ENCODE measurements around the gene TRAIP. TPM values are rescaled to one million over a fixed set of nuclear protein-coding genes. Genes with fewer than 3 reads are reported as not detected.
"Not testable (repeated sequence)": the region's sequence is repeated elsewhere in the genome, so short reads cannot be mapped to it uniquely, and the experiment has no call there.

Gene TRAIP, protein sequence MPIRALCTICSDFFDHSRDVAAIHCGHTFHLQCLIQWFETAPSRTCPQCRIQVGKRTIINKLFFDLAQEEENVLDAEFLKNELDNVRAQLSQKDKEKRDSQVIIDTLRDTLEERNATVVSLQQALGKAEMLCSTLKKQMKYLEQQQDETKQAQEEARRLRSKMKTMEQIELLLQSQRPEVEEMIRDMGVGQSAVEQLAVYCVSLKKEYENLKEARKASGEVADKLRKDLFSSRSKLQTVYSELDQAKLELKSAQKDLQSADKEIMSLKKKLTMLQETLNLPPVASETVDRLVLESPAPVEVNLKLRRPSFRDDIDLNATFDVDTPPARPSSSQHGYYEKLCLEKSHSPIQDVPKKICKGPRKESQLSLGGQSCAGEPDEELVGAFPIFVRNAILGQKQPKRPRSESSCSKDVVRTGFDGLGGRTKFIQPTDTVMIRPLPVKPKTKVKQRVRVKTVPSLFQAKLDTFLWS
- 10 to 100 TPM; 12.1 to 19.1 (median 12.6) TPM for total RNA-seq

DNA sequence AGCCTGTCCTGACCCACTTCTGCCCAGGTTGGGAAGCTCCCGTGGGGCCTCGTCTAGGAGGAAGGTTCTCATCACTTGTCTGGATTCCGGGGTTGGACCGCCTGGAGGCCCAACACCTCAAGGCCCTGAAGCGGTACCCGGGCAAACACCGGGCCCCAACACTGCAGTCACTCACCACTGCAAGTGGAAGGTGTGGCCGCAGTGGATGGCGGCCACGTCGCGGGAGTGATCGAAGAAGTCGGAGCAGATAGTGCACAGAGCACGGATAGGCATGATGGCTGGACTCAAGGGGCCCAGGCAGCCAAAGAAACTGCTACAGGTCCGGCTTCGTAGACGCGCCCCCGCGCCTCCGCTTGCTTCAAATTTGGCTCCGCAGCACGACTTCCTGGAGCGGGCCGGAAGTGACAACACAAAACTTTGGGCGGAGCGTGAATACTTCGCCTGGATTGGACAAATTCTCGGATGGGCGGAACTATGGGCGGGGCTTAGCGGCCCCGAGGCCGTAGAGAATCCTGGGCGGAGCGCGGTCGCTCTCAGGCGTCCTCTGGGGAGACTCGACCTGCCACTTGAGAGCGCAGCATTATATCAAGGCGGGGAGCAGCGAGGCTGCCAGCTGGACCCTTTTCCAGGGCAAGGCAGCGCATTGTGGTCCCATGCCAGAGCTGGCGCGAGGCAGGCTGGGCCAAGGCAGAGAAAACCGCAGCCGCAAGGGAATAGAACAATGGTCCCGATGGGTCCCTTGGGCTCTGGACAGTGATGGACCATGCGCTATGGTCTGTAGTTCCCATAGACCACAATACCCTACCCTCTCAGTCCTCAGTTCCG is at the start of gene TRAIP:
TSS of gene TRAIP (minus strand) at position 384 of the 825 bp plus-strand sequence. CDS start at position 273, 111 bp downstream.
- no peaks in the 10 kb centered on the region for H3K36me3 Mint-ChIP-seq (ENCODE audit: insufficient read depth)
- H3K4me1 Mint-ChIP-seq (ENCODE audit: low read depth): peaks cover 9% of the 10 kb centered on the region
- ATAC-seq (peak; percentile 100), DNase-seq (peak; percentile 93)
- peaks cover 3% of the 10 kb centered on the region for H3K27me3 Mint-ChIP-seq (ENCODE audit: low read depth)
- peak within 1 kb of the TSS; percentile 87 for H3K4me3 Mint-ChIP-seq
- no peaks in the 10 kb centered on the region for H3K9me3 Mint-ChIP-seq

DNA sequence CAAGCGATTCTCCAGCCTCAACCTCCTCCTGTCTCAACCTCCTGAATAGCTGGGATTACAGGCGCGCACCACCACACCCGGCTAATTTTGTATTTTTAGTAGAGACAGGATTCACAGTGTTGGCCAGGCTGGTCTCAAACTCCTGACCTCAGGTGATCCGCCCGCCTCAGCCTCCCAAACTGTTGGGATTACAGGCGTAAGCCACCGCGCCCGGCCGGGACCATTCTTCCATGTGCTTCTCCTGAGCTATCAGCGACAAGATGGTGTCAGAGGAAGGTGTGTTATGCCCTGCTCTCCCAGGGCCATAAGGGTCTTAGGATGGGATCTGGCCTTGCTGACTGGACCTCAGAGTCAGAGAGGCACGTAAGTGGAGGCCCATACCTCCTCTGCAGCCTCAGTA is 48.1 kb upstream of the TRAIP start:
- H3K36me3 Mint-ChIP-seq (ENCODE audit: insufficient read depth); ATAC-seq; H3K9me3 Mint-ChIP-seq; DNase-seq; H3K27me3 Mint-ChIP-seq (ENCODE audit: low read depth): not testable (repeated sequence)
- Mint-ChIP-seq H3K4me1 (ENCODE audit: low read depth) (peaks cover 21% of the 10 kb centered on the region), H3K4me3 (peak overlapping the region; percentile 75)

DNA sequence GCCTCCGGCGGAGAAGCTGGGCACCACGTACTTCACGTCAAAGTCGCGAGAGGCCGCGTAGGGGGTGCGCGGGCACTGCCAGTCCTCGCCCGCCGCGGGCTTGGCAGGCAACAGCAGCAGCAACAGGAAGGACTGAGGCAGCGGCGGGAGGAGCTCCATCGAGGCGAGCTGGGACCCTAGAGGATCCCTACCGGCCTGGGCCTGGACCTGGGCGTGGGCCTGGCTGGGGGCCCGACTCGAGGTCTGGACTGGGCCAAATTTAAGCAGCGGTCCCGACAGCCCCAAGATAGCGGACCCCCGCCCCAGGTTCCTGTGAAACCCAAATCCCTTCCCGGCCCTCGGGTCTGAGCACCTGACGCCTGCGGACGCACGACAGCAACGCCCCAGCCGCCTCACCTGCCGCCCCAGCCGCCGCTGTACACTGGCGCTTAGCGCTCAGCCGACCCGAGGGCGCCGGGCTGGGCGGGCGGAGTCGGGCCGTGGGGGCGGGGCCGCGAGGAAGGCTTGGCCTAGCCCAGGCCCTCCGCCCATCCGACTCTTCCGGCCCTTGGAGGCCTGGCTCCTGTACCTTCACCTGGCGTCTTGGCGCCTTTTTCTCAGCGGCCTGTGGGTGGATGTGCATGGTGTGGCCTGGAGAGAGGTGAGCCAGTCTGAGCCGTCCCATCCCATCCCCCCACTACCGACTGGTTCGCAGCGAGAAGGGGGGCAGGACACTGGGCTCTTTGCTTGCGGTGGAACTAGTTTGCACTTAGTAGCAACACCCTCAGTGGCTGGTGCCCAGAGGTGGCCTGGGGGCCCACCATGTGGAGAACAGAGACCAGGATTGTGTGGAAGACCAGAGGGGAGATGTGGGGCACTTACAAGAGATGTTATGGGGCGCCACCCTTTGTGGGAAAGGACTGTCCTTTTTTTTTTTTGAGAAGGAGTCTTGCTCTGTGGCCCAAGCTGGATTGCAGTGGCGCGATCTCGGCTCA is 47.4 kb upstream of the TRAIP start, which contains the start of gene MST1R:
TSS of gene MST1R (minus strand) at position 423 of the 974 bp plus-strand sequence. CDS start at position 159, 264 bp downstream.
- peaks cover 21% of the 10 kb centered on the region for H3K4me1 Mint-ChIP-seq (ENCODE audit: low read depth)
- peak within 1 kb of the TSS; percentile 75 for H3K4me3 Mint-ChIP-seq
- DNase-seq: peak; percentile 75
- no peaks in the 10 kb centered on the region for H3K9me3 Mint-ChIP-seq
- H3K36me3 Mint-ChIP-seq (ENCODE audit: insufficient read depth): no peaks in the 10 kb centered on the region
- peak; percentile 98 to 99 for ATAC-seq
- no peaks in the 10 kb centered on the region for H3K27me3 Mint-ChIP-seq (ENCODE audit: low read depth)

DNA sequence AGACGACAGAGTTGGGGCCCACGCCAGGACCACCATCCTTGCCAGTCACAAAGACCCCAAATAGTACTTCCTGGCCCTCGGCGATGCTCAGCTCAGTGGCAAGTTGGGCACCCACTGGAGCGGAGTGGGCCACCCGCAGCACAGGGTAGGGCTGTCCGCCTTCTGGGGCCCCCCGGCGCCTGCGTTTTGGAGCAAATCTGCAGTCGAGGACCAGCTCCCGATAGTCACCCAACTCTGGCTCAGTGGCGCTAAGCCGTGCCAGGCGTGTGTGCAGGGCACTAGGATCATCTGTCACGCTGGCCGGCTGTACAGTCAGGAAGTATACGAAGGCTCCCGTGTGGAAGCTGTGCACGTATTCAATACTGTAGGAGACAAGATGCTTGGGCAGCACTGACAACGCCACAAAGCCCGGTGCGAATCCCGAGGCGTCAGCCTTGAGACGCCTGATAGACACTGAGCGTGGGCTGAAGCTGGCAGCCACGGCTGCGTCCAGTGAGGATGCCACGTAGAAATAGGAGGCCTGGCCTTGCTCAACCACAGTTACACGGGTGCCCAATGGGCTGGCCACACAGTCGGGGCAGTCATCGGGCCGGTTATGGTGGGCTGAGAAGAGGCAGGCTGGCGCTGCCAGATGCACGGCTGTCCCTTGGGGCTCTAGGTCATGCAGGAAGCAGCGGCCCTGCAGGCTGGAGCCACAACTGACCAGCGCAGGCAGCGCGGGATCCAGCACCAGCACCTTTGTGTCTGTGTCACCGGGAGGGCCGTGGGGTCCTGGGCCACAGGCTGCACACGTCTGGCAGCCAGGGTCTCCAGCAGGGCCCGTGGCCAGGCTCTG is 46.4 kb upstream of the TRAIP start:
- Mint-ChIP-seq H3K4me1 (ENCODE audit: low read depth) (peaks cover 21% of the 10 kb centered on the region), H3K27me3 (ENCODE audit: low read depth) (no peaks in the 10 kb centered on the region), H3K9me3 (no peaks in the 10 kb centered on the region), H3K36me3 (ENCODE audit: insufficient read depth) (no peaks in the 10 kb centered on the region), H3K4me3 (no peak overlapping the region)
- no peak for ATAC-seq
- no peak for DNase-seq

DNA sequence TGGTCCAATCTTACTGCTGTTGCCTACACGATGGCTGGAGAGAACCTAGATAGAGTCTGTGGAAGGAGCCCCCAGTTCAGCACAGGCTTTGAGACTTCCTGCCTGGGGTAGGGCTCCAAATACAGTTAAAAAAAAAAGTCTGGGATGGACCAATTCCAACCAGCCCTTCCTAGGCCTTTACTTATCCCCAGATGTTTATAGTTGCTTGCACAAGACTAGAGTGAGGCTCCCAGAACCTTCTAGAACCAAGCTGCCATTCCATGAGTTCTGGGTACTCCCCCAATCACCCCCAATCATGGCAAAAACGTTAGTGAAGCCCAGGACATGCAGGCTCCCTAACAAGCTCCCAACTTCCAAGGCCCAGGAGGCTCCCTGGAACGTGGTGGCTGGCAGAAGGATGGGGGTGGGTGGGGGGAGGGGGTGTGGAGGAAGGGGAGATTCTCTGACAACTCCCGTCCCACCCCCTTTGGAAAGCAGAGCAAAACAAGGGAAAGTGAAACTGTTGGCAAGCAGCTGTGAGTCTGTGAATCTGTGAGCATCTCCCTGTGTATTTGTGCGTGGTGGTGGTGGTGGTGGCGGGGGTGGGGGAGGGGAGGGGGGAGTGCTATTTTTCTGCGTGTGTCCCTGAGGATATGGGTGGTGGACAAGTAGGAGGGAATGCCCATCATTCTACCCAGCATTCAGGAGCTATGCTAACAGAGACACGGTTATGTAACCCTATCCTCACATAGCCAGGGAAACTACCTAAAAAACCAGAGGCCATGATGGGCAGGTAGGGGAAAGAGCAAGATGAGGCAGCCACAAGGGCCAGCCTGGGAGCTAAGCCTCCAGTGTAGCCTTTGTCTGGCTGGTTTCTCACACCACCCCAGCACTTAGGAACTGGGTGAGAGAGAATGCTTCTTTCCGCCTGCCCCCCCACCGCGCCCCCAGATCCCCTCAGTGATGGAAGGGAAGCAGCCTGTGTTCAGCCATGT is 45.3 kb upstream of the TRAIP start:
- Mint-ChIP-seq H3K9me3 (no peaks in the 10 kb centered on the region), H3K36me3 (ENCODE audit: insufficient read depth) (no peaks in the 10 kb centered on the region), H3K4me3 (no peak overlapping the region), H3K27me3 (ENCODE audit: low read depth) (no peaks in the 10 kb centered on the region), H3K4me1 (ENCODE audit: low read depth) (peaks cover 19% of the 10 kb centered on the region)
- DNase-seq (no peak), ATAC-seq (no peak)

DNA sequence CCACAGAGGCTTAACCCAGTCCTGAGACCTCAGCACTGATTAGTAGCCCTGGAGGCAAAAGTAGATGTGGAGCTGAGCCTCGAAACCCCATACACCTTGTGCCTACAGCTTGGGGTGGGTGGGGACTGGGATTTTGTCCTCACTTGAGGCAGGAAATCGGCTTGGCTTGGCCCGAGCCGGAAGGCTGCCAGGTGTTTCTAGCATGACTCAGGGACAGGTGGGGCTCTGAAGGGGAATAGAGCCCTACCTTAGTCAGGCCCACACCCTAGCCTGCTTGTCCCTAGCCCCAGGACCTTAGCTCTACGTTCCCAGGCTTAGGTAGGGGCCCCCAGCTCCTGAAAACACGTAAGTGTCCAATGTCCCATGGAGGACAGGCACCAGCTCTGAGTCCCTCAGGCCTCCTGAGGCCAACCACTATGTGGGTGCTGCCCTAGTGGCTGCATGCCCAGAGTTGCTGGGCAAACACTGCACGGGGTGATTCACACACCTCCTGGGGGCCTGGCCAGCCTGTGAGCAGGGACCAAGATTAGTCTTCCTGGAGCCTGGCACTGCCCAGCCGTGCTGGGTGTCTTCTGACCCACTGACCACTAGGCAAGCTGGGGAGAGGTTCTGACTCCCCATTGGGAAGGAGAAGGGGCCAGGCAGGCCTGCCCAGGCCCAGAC is 44.3 kb upstream of the TRAIP start:
- Mint-ChIP-seq H3K4me3 (no peak overlapping the region), H3K9me3 (no peaks in the 10 kb centered on the region), H3K36me3 (ENCODE audit: insufficient read depth) (no peaks in the 10 kb centered on the region), H3K4me1 (ENCODE audit: low read depth) (peaks cover 8% of the 10 kb centered on the region), H3K27me3 (ENCODE audit: low read depth) (no peaks in the 10 kb centered on the region)
- no peak for ATAC-seq
- DNase-seq: no peak

DNA sequence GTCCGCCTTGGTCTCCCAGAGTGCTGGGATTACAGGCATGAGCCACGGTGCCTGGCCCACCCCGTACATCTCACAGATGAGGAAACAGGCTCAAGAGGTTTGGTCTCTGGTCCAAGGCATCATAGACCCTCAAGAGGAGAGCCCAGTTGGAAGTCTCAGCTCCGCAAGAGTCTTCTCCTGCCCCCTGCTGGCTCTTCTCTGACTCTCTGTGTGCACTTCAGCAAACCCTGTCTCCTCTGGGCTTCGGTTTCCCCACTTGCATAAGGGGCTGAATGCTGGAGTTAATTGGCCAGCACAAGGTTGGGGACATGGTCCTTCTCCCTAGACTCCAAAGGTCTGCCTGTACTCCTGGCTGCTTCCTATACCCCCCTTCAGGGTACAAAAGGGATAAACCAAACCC is 43.5 kb upstream of the TRAIP start:
- Mint-ChIP-seq H3K36me3 (ENCODE audit: insufficient read depth) (no peaks in the 10 kb centered on the region), H3K27me3 (ENCODE audit: low read depth) (no peaks in the 10 kb centered on the region), H3K9me3 (no peaks in the 10 kb centered on the region), H3K4me1 (ENCODE audit: low read depth) (peaks cover 5% of the 10 kb centered on the region), H3K4me3 (no peak overlapping the region)
- no peak for ATAC-seq
- DNase-seq: no peak

DNA sequence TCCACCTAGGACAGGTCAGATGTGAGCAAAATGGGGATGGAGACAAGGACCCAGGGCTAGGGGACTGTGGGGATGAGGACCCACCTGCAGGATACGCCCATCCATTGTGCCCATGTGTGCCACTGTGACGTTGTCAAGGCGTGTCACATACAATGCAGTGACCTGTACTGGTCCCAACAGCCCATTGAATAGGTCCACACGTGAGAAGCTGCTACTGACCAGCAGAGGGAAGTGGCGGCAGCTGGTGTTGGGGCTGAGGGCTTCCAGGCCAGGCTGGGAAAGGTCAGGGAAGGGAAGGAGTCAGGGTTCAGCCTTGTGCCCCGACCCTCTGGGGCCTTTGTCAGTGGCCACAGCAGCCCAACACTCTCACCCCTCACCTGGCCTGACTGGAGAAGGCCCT is 42.6 kb upstream of the TRAIP start:
- Mint-ChIP-seq H3K27me3 (ENCODE audit: low read depth) (no peaks in the 10 kb centered on the region), H3K9me3 (no peaks in the 10 kb centered on the region), H3K4me1 (ENCODE audit: low read depth) (peaks cover 2% of the 10 kb centered on the region), H3K4me3 (no peak overlapping the region), H3K36me3 (ENCODE audit: insufficient read depth) (no peaks in the 10 kb centered on the region)
- ATAC-seq: no peak
- DNase-seq: no peak

DNA sequence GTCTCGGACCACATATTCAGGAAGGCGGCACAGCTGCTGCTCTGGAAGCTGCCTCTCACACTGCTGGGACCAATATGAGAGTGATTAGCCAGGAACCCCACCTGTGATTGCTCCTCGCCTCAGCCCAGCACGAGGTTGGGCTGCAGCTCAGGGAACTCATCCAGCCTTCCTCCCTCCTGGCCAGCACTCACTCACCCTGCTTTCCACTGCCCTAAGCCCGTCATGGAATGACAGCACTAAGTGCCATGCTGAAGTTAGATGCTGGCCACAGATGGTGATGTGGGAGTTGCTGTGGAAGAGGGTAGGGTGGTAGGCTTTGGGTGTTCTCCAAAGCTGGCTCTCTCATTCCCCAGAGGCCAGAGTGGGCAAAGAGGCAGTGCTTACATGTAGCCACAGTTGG is 40.0 kb upstream of the TRAIP start:
- ATAC-seq: no peak
- no peak for DNase-seq
- no peaks in the 10 kb centered on the region for H3K27me3 Mint-ChIP-seq (ENCODE audit: low read depth)
- H3K36me3 Mint-ChIP-seq (ENCODE audit: insufficient read depth): no peaks in the 10 kb centered on the region
- no peak overlapping the region for H3K4me3 Mint-ChIP-seq
- no peaks in the 10 kb centered on the region for H3K4me1 Mint-ChIP-seq (ENCODE audit: low read depth)
- H3K9me3 Mint-ChIP-seq: no peaks in the 10 kb centered on the region

DNA sequence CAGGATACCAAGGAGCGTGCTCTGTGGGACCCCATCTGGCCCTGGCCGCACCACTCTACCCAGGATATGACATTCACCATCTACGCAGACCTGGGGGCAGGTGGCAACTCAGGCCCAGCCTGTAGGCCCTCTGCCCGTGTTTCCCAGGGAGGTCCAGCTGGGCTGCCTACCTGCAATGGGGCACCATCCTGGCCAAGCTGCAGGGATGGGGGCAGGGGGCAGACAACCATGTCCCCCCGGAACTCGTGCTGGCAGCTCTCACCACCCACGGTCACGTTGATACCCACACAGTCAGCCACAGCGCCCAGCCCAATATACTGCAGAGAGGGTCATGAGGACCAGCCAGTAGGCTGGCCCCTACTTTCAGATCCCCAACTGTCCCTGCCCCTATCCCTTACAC is 39.4 kb upstream of the TRAIP start:
- Mint-ChIP-seq H3K4me1 (ENCODE audit: low read depth) (no peaks in the 10 kb centered on the region), H3K9me3 (no peaks in the 10 kb centered on the region), H3K4me3 (no peak overlapping the region), H3K36me3 (ENCODE audit: insufficient read depth) (no peaks in the 10 kb centered on the region), H3K27me3 (ENCODE audit: low read depth) (no peaks in the 10 kb centered on the region)
- no peak for DNase-seq
- no peak for ATAC-seq

DNA sequence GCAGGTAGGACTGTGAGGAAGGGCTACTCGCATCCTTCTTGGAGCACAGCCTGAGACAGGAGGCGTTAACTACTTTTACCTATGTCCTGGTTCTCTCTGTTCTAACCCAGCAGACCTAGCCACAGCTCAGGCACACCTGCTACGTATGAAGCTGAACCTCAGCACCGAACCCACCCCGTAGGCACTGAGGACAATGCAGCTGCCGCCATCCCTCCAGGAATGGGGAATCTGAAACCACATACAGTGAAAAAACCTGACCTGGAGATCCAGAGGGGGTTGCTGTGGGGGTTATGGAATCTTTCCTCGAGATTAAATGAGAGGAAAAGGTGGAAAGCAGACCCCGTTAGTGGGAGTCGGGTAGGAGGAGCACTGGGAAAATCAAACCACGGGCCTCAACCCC is 32.9 kb upstream of the TRAIP start:
- no peaks in the 10 kb centered on the region for H3K4me1 Mint-ChIP-seq (ENCODE audit: low read depth)
- H3K36me3 Mint-ChIP-seq (ENCODE audit: insufficient read depth): no peaks in the 10 kb centered on the region
- no peaks in the 10 kb centered on the region for H3K27me3 Mint-ChIP-seq (ENCODE audit: low read depth)
- no peaks in the 10 kb centered on the region for H3K9me3 Mint-ChIP-seq
- ATAC-seq (no peak), DNase-seq (no peak)
- H3K4me3 Mint-ChIP-seq: no peak overlapping the region

DNA sequence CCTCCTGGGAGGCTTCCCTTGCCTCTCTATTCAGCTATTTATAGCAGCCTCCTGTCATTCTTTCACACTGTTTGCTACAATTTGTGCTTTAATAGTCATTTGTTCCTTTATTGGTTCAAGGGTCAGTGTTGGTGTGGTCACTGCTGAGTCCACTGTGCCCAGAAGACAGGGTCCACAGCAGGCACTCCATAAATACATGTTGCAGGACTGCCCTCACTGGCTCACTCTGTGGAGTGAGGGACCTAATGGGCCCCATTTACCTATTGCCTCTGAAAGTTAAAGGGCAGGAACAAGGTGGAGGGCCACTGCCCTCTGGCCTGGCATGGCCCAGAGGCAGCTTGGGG is 30.5 kb upstream of the TRAIP start:
- no peaks in the 10 kb centered on the region for H3K9me3 Mint-ChIP-seq
- no peaks in the 10 kb centered on the region for H3K4me1 Mint-ChIP-seq (ENCODE audit: low read depth)
- ATAC-seq: no peak
- H3K4me3 Mint-ChIP-seq: no peak overlapping the region
- no peaks in the 10 kb centered on the region for H3K36me3 Mint-ChIP-seq (ENCODE audit: insufficient read depth)
- H3K27me3 Mint-ChIP-seq (ENCODE audit: low read depth): no peaks in the 10 kb centered on the region
- no peak for DNase-seq
